ENCODE results near the gene SMIM15. TPM values are rescaled to one million over a fixed set of nuclear protein-coding genes. Genes with fewer than 3 reads are reported as not detected.
"Not testable (repeated sequence)": the region's sequence is repeated elsewhere in the genome, so short reads cannot be mapped to it uniquely, and the experiment has no call there.

SMIM15 gene
- total RNA-seq, 1 donor, result 31.8 TPM

DNA sequence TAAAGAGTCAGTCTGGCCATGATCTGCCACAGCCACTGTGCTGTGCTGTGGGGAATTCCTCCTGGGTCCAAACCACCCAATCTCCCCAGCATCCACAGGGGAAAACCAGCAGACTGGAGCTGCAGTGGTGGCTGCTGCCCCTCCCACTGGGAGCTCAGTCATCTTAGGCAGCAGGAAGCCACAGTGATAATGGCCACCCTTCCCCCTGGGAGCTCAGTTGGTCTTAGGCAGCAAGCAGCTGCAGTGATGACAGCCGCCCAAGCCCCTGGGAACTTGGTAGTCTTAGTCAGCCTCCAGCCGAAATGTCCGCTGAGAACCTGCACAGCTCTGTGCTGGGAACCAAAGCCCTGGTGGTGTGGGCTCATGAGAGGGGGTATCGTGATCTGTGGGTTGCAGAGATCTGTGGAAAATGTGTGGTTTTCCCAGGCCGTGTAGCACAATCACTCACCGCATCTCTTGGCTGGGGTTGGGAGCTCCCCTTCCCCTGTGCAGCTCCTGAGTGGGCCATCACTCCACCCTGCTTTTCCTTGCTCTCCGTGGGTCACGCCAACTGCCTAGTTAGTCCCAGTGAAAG, 38.4 kb upstream of the SMIM15 start:
- Histone ChIP-seq H3K27me3 (ENCODE audit: insufficient read depth, low read length) (no peaks in the 10 kb centered on the region), H3K27ac (ENCODE audit: low read depth, low read length) (peak overlapping the region; percentile 78), H3K36me3 (ENCODE audit: insufficient read depth, low read length) (no peaks in the 10 kb centered on the region), H3K79me2 (ENCODE audit: insufficient read depth, low read length) (no peaks in the 10 kb centered on the region), H4K20me1 (ENCODE audit: insufficient read depth, low read length) (no peaks in the 10 kb centered on the region), H2AFZ (ENCODE audit: low read length) (peak overlapping the region; percentile 82), H3K4me1 (ENCODE audit: insufficient read depth, low read length) (peaks cover 24% of the 10 kb centered on the region), H3K4me3 (ENCODE audit: insufficient read depth, low read length) (peak overlapping the region; percentile 17), H3K9me3 (ENCODE audit: low read depth, low read length) (no peaks in the 10 kb centered on the region), H3K4me2 (ENCODE audit: insufficient read depth, low read length) (peak overlapping the region; percentile 58)
- TF ChIP-seq, protein P1, sequence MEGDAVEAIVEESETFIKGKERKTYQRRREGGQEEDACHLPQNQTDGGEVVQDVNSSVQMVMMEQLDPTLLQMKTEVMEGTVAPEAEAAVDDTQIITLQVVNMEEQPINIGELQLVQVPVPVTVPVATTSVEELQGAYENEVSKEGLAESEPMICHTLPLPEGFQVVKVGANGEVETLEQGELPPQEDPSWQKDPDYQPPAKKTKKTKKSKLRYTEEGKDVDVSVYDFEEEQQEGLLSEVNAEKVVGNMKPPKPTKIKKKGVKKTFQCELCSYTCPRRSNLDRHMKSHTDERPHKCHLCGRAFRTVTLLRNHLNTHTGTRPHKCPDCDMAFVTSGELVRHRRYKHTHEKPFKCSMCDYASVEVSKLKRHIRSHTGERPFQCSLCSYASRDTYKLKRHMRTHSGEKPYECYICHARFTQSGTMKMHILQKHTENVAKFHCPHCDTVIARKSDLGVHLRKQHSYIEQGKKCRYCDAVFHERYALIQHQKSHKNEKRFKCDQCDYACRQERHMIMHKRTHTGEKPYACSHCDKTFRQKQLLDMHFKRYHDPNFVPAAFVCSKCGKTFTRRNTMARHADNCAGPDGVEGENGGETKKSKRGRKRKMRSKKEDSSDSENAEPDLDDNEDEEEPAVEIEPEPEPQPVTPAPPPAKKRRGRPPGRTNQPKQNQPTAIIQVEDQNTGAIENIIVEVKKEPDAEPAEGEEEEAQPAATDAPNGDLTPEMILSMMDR (IDR thresholded peaks at IDR 0.05; ENCODE audit: extremely low read depth, low read depth, low read length), result no peak
- DNase-seq (ENCODE audit: insufficient read length, low spot score, missing footprints), result peak; percentile 41

DNA sequence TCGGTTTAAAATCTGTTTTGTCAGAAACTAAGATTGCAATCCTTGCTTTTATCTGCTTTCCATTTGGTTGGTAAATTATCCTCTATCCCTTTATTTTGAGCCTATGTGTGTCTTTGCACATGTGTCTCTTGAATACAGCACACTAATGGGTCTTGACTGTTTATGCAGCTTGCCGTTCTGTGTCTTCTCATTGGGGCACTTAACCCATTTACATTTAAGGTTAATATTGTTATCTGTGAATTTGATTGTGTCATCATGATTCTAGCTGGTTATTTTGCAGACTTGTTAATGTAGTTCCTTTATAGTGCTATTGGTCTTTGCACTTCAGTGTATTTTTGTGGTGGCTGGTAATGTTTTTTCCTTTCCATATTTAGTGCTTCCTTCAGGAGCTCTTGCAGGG, 36.3 kb upstream of the SMIM15 start:
- Histone ChIP-seq H2AFZ (ENCODE audit: low read length) (no peak overlapping the region), H3K4me3 (ENCODE audit: insufficient read depth, low read length) (no peak overlapping the region), H3K27me3 (ENCODE audit: insufficient read depth, low read length) (no peaks in the 10 kb centered on the region), H3K36me3 (ENCODE audit: insufficient read depth, low read length) (no peaks in the 10 kb centered on the region), H3K27ac (ENCODE audit: low read depth, low read length) (no peak overlapping the region), H4K20me1 (ENCODE audit: insufficient read depth, low read length) (no peaks in the 10 kb centered on the region), H3K79me2 (ENCODE audit: insufficient read depth, low read length) (no peaks in the 10 kb centered on the region), H3K9me3 (ENCODE audit: low read depth, low read length) (no peaks in the 10 kb centered on the region), H3K4me2 (ENCODE audit: insufficient read depth, low read length) (no peak overlapping the region), H3K4me1 (ENCODE audit: insufficient read depth, low read length) (peaks cover 24% of the 10 kb centered on the region)
- no peak for DNase-seq (ENCODE audit: insufficient read length, low spot score, missing footprints)
- TF ChIP-seq, protein P1 (IDR thresholded peaks at IDR 0.05; ENCODE audit: extremely low read depth, low read depth, low read length), result no peak

DNA sequence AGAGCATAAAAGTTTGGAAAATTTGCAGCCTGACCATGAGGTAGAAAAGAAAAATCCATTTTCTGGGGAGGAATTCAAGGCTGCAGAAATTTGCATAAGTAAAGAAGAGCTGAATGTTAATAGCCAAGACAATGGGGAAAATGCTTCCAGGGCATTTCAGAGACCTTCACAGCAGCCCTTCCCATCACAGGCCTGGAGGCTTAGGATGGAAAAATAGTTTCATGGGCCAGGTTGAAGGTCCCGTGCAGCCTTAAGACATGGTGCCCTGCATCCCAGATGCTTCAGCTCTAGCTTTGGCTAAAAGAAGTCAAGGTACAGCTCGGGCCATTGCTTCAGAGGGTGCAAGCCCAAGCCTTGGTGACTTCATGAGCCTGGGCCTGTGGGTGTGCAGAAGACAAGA, 25.6 kb upstream of the SMIM15 start:
- H3K9me3 ChIP-seq (ENCODE audit: low read depth, low read length); H3K4me3 ChIP-seq (ENCODE audit: insufficient read depth, low read length); H2AFZ ChIP-seq (ENCODE audit: low read length); H3K4me2 ChIP-seq (ENCODE audit: insufficient read depth, low read length); H3K36me3 ChIP-seq (ENCODE audit: insufficient read depth, low read length); H3K79me2 ChIP-seq (ENCODE audit: insufficient read depth, low read length); DNase-seq (ENCODE audit: insufficient read length, low spot score, missing footprints); H4K20me1 ChIP-seq (ENCODE audit: insufficient read depth, low read length); H3K27me3 ChIP-seq (ENCODE audit: insufficient read depth, low read length); H3K27ac ChIP-seq (ENCODE audit: low read depth, low read length); H3K4me1 ChIP-seq (ENCODE audit: insufficient read depth, low read length): not testable (repeated sequence)

DNA sequence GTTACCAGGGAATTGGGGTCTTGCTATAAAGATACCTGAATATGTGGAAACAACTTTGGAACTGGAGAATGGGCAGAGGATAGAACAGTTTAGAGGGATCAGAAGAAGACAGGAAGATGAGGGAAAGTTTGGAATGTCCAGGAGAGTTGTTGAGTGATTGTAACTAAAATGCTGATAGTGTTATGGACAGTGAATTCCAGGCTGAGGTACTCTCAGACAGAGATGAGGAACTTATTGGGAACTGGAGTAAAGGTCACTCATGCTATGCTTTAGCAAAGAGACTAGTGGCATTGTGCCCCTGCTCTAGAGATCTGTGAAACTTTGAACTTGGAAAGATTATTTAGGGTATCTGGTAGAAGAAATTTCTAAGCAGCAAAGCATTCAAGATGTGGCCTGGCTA, 25.1 kb upstream of the SMIM15 start:
- not testable (repeated sequence) for H3K4me3 ChIP-seq (ENCODE audit: insufficient read depth, low read length); H2AFZ ChIP-seq (ENCODE audit: low read length); H4K20me1 ChIP-seq (ENCODE audit: insufficient read depth, low read length); H3K27ac ChIP-seq (ENCODE audit: low read depth, low read length); H3K79me2 ChIP-seq (ENCODE audit: insufficient read depth, low read length); H3K4me2 ChIP-seq (ENCODE audit: insufficient read depth, low read length); H3K36me3 ChIP-seq (ENCODE audit: insufficient read depth, low read length); H3K4me1 ChIP-seq (ENCODE audit: insufficient read depth, low read length); H3K9me3 ChIP-seq (ENCODE audit: low read depth, low read length); H3K27me3 ChIP-seq (ENCODE audit: insufficient read depth, low read length); DNase-seq (ENCODE audit: insufficient read length, low spot score, missing footprints)

DNA sequence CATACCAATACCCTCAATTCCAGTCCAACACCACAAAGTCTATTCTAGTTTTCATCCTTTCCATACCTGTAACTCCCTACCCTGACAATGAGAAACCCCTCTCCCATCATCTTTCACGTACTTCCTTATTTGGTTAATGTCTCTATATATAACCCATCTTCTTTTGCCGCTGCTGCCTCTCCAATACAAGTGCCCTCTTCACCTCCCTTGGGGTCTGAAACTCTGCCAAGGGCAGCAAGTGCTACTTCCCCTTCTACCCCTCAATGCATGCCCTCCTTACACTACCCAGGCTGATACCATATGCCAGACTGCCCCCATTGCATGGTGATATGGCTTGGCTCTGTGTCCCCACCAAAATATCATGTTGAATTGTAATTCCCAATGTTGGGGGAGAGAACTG, 24.4 kb upstream of the SMIM15 start:
- no peak overlapping the region for H3K4me2 ChIP-seq (ENCODE audit: insufficient read depth, low read length)
- H3K4me3 ChIP-seq (ENCODE audit: insufficient read depth, low read length), result no peak overlapping the region
- TF ChIP-seq, protein P1 (IDR thresholded peaks at IDR 0.05; ENCODE audit: extremely low read depth, low read depth, low read length), result no peak
- no peak overlapping the region for H2AFZ ChIP-seq (ENCODE audit: low read length)
- no peaks in the 10 kb centered on the region for H3K9me3 ChIP-seq (ENCODE audit: low read depth, low read length)
- no peaks in the 10 kb centered on the region for H4K20me1 ChIP-seq (ENCODE audit: insufficient read depth, low read length)
- no peaks in the 10 kb centered on the region for H3K4me1 ChIP-seq (ENCODE audit: insufficient read depth, low read length)
- no peaks in the 10 kb centered on the region for H3K79me2 ChIP-seq (ENCODE audit: insufficient read depth, low read length)
- DNase-seq (ENCODE audit: insufficient read length, low spot score, missing footprints), result no peak
- H3K27ac ChIP-seq (ENCODE audit: low read depth, low read length), result no peak overlapping the region
- H3K36me3 ChIP-seq (ENCODE audit: insufficient read depth, low read length), result no peaks in the 10 kb centered on the region
- no peaks in the 10 kb centered on the region for H3K27me3 ChIP-seq (ENCODE audit: insufficient read depth, low read length)

Data from osteoblast (primary cell).